ENCODE measurements around the gene POU2F3. TPM values are rescaled to one million over a fixed set of nuclear protein-coding genes. Genes with fewer than 3 reads are reported as not detected.

Gene POU2F3
- total and polyA plus RNA-seq, 8 donors, result 0.12 to 2.6 (median 0.25) TPM

DNA sequence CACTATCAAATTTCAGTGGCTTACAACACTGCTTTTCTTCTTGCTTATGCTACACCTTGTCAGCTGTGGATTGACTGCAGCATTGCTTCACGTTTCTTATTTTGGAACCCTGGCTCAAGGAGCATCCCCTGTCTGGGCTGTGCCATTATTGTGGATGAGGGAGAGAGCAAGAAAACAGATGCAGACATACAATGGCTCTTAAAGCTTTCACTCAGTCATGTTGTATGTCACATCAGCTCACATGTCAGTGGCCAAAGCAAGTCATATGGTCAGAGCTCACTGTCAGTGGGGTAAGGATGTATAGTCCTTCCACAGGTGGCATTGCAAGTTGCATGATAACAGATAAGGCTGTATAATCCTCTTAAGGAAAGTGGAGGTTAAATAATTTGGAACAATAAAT is 106.3 kb downstream of the POU2F3 start:
- ATAC-seq, result no peak
- no peak for FAIRE-seq
- 32 to 56% methylated on average over 1 of the region's 1 CpG for WGBS, 2 donors
- H3K4me1 ChIP-seq, result peaks cover 16 to 47% (median 28%) of the 10 kb centered on the region in 3 donors
- TF ChIP-seq, protein P1, sequence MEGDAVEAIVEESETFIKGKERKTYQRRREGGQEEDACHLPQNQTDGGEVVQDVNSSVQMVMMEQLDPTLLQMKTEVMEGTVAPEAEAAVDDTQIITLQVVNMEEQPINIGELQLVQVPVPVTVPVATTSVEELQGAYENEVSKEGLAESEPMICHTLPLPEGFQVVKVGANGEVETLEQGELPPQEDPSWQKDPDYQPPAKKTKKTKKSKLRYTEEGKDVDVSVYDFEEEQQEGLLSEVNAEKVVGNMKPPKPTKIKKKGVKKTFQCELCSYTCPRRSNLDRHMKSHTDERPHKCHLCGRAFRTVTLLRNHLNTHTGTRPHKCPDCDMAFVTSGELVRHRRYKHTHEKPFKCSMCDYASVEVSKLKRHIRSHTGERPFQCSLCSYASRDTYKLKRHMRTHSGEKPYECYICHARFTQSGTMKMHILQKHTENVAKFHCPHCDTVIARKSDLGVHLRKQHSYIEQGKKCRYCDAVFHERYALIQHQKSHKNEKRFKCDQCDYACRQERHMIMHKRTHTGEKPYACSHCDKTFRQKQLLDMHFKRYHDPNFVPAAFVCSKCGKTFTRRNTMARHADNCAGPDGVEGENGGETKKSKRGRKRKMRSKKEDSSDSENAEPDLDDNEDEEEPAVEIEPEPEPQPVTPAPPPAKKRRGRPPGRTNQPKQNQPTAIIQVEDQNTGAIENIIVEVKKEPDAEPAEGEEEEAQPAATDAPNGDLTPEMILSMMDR (IDR thresholded peaks at IDR 0.05), result no peak
- H3K36me3 ChIP-seq, result no peaks in the 10 kb centered on the region
- H3K4me3 ChIP-seq, result no peak overlapping the region
- no peak overlapping the region for H3K27ac ChIP-seq
- H3K9me3 ChIP-seq, result no peaks in the 10 kb centered on the region
- intact Hi-C loops (cut with DNase I), result loop anchor here in 2 of 3 donors (10.0 kb wide), 2 partner anchors 49 to 69 kb away; no protein-coding TSS in a partner anchor
- DNase-seq, result no peak
- H3K27me3 ChIP-seq, result no peaks in the 10 kb centered on the region

DNA sequence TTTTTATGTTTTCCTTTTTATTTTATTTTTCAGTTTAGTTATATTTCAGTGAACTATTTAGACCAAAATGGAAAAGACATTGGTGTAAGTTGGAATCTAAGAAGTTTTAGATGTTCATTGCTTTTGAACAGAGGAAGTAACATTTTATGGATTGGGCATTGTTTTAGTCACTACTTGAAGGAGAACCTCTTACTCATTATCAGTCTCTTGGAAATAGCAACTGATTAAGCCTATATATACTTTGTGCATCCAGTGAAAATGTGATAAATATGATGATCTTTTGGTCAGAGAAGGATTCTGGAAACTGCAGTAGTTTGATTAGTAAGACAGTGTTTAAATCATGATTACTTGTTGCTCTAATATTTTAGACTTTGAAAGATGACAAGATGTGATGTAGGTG is 110.7 kb downstream of the POU2F3 start:
- H3K27me3 ChIP-seq, result no peaks in the 10 kb centered on the region
- FAIRE-seq, result peak; percentile 63
- no peak for DNase-seq
- peaks cover 18 to 36% (median 19%) of the 10 kb centered on the region in 3 donors for H3K4me1 ChIP-seq
- H3K9me3 ChIP-seq, result no peaks in the 10 kb centered on the region
- no peak for ATAC-seq
- TF ChIP-seq, protein P1 (IDR thresholded peaks at IDR 0.05), result no peak
- no peaks in the 10 kb centered on the region for H3K36me3 ChIP-seq
- no peak overlapping the region for H3K27ac ChIP-seq
- intact Hi-C loops (cut with DNase I), result no loop called here
- no peak overlapping the region for H3K4me3 ChIP-seq

DNA sequence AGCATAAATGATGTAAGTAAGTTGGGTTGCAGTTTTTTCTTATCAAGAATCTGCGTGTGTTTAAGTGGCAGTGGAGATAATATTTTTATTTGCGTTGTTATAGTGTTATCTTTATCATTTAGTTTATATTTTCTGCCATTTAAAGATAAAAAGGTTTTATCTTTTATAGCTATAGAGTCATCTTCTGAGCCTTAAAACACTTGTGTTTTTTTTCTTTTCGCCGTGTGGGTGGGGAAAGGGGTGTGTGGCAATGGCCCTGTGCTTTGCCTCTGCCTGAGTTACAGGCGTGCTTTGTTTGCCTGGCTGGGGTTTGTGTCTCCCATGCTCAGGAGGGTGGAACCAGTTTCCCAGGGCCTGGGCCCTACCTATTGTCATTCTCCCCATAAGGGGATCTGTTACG is 112.5 kb downstream of the POU2F3 start:
- TF ChIP-seq, protein P1 (IDR thresholded peaks at IDR 0.05), result no peak
- no peak overlapping the region for H3K27ac ChIP-seq
- no peaks in the 10 kb centered on the region for H3K9me3 ChIP-seq
- no peak overlapping the region for H3K4me3 ChIP-seq
- no peak for DNase-seq
- peak in 1 of 4 donors; percentile 39 for ATAC-seq
- intact Hi-C loops (cut with DNase I), result no loop called here
- no peaks in the 10 kb centered on the region for H3K27me3 ChIP-seq
- 50 to 57% methylated on average over 6 of the region's 6 CpGs for WGBS, 2 donors
- H3K4me1 ChIP-seq, result peaks cover 13 to 30% (median 14%) of the 10 kb centered on the region in 3 donors
- no peaks in the 10 kb centered on the region for H3K36me3 ChIP-seq
- no peak for FAIRE-seq

DNA sequence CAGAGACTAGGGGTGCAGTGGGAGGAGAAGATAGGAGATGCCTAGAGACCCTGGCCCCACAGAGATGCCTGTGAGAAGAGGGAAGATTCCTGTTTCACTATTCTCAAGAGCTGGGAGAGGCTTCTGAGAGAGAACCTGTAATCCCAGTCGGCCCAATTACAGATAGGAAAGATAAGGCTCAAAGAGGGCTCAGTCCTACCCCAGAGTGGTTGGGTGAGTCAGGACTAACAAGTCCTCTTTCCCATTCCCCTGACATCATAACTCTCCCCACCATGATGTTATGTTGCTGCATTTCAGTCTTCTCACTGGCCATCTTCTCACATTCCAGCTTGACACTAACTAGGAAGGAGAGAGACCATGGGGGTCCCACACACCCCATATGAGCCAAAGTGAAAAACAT is 114.1 kb downstream of the POU2F3 start:
- intact Hi-C loops (cut with DNase I), result no loop called here
- FAIRE-seq (no peak), DNase-seq (no peak), ATAC-seq (no peak)
- Histone ChIP-seq H3K4me1 (peaks cover 13 to 33% (median 17%) of the 10 kb centered on the region in 3 donors), H3K36me3 (no peaks in the 10 kb centered on the region), H3K27ac (no peak overlapping the region), H3K27me3 (no peaks in the 10 kb centered on the region), H3K9me3 (no peaks in the 10 kb centered on the region), H3K4me3 (no peak overlapping the region)
- 6 to 11% methylated on average over 1 of the region's 1 CpG for WGBS, 2 donors
- TF ChIP-seq, protein P1 (IDR thresholded peaks at IDR 0.05), result no peak

DNA sequence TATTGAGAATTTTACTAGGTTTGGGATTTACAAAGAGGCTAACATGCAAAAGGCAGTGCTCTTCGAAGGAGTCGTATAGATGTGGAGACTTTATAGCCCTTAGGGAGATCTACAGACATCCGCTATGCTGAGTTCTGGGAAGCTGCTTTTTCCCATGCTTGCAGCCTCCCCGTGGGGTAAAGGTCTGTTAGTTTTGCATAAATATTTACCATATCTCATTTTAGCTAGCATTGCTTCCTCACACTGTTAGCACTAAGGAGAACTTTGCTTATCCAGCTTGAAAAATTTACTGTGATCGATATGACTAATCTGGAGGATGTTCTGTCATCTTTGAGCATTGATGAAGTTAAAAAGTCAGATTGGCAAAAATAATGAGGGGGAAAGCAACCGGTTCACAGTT is 114.8 kb downstream of the POU2F3 start:
- DNase-seq (no peak), FAIRE-seq (no peak), ATAC-seq (no peak)
- intact Hi-C loops (cut with DNase I), result no loop called here
- TF ChIP-seq, protein P1 (IDR thresholded peaks at IDR 0.05), result no peak
- 56 to 62% methylated on average over 6 of the region's 6 CpGs for WGBS, 2 donors
- Histone ChIP-seq H3K9me3 (no peaks in the 10 kb centered on the region), H3K4me1 (peaks cover 7 to 26% (median 10%) of the 10 kb centered on the region in 3 donors), H3K4me3 (no peak overlapping the region), H3K27me3 (no peaks in the 10 kb centered on the region), H3K36me3 (no peaks in the 10 kb centered on the region), H3K27ac (no peak overlapping the region)

Measured in pancreas (tissue), 10 donors.